IMR-90 (cell line): Measurements from ENCODE around the gene LTN1. TPM values are rescaled to one million over a fixed set of nuclear protein-coding genes. Genes with fewer than 3 reads are reported as not detected.

Experiments used
- ATAC-seq: fragments of 200-7000 bp; cut with Tn5 transposase; 2 replicates; pipeline ENCODE4 v1.9.1; 2020; ENCODE audit warnings: low read depth, mild to moderate bottlenecking, moderate library complexity
- BruUV-seq: library from RNA; stranded (reverse); fragments of 400-500 nt; replicated peaks from 2 replicates; lab custom pipeline; 2021; lab: Mats Ljungman, UMichigan
- CTCF ChIA-PET: fragments of 300-600 bp; formaldehyde crosslinking; extraction: SDS; loops from one replicate; lab custom pipeline; 2021; ENCODE audit warnings: antibody characterized with exemption; lab: Yijun Ruan, JAX
- POLR2A ChIA-PET: fragments of 300-600 bp; sonication (Branson Sonifier 250); formaldehyde crosslinking; loops from one replicate; lab custom pipeline; 2022; ENCODE audit warnings: antibody characterized with exemption; ENCODE audit not compliant: unreplicated experiment; lab: Charles Lee
- DNase-seq: peaks from one replicate; pipeline ENCODE4 v3.0.0; 2013
- H2AFZ ChIP-seq: replicated peaks from 2 replicates; pipeline ENCODE3; 2013; ENCODE audit warnings: low read length, mild to moderate bottlenecking; ENCODE audit not compliant: poor library complexity
- H2AK5ac ChIP-seq: 2 replicates; pipeline ENCODE4 v1.6.1; 2013; ENCODE audit warnings: low read depth, low read length, inconsistent platforms
- H2AK9ac ChIP-seq: replicated peaks from 2 replicates; pipeline ENCODE3; 2013; ENCODE audit warnings: mild to moderate bottlenecking, low read depth, low read length, moderate library complexity; ENCODE audit not compliant: poor library complexity
- H2BK120ac ChIP-seq: 2 replicates; pipeline ENCODE4 v1.6.1; 2013; ENCODE audit warnings: low read depth, low read length, inconsistent platforms
- H2BK15ac ChIP-seq: 3 replicates; pipeline ENCODE4 v1.6.1; 2013; ENCODE audit warnings: low read depth, low read length, inconsistent platforms
- H2BK20ac ChIP-seq: 2 replicates; pipeline ENCODE4 v1.6.1; 2013; ENCODE audit warnings: low read depth, mild to moderate bottlenecking, inconsistent platforms, low read length, moderate library complexity
- H2BK5ac ChIP-seq: 2 replicates; pipeline ENCODE4 v1.6.1; 2013; ENCODE audit warnings: mild to moderate bottlenecking, low read depth, low read length, inconsistent platforms; ENCODE audit not compliant: poor library complexity, severe bottlenecking
- H3K14ac ChIP-seq: replicated peaks from 2 replicates; pipeline ENCODE4 v1.6.1; 2013; ENCODE audit warnings: low read depth, low read length, inconsistent platforms
- H3K18ac ChIP-seq: 2 replicates; pipeline ENCODE4 v1.6.1; 2013; ENCODE audit warnings: low read depth, low read length, control low read depth
- H3K23ac ChIP-seq: 2 replicates; pipeline ENCODE4 v1.6.1; 2013; ENCODE audit warnings: low read depth, low read length, inconsistent platforms
- H3K27ac ChIP-seq: 2 replicates; pipeline ENCODE4 v1.5.1; 2013; ENCODE audit warnings: mild to moderate bottlenecking, control low read depth, low read length; ENCODE audit not compliant: insufficient read depth
- H3K27me3 ChIP-seq: 2 replicates; pipeline ENCODE4 v1.6.1; 2013; ENCODE audit warnings: low read length; ENCODE audit not compliant: control insufficient read depth, insufficient read depth
- H3K36me3 ChIP-seq: 2 replicates; pipeline ENCODE4 v1.6.1; 2013; ENCODE audit warnings: low read length, mixed read lengths; ENCODE audit not compliant: control insufficient read depth, insufficient read depth
- H3K4ac ChIP-seq: 2 replicates; pipeline ENCODE4 v1.6.1; 2013; ENCODE audit warnings: low read depth, low read length, inconsistent platforms
- H3K4me1 ChIP-seq: 2 replicates; pipeline ENCODE4 v1.6.1; 2013; ENCODE audit warnings: low read length, mixed read lengths; ENCODE audit not compliant: control insufficient read depth, insufficient read depth
- H3K4me2 ChIP-seq: 2 replicates; pipeline ENCODE4 v1.6.1; 2013; ENCODE audit warnings: low read depth, mild to moderate bottlenecking, control low read depth, low read length, moderate library complexity
- H3K4me3 ChIP-seq: 2 replicates; pipeline ENCODE4 v1.5.1; 2013; ENCODE audit warnings: low read depth, mild to moderate bottlenecking, control low read depth, low read length, moderate library complexity; ENCODE audit not compliant: insufficient read depth
- H3K56ac ChIP-seq: 2 replicates; pipeline ENCODE4 v1.6.1; 2013; ENCODE audit warnings: low read length, inconsistent platforms; ENCODE audit not compliant: insufficient read depth; ENCODE audit errors: extremely low read depth
- H3K79me1 ChIP-seq, 2 experiments: 2 replicates each; pipeline ENCODE4 v1.6.1; 2013; ENCODE audit warnings: low read length in 2 of 2, inconsistent platforms in 1 of 2, low read depth in 1 of 2
- H3K9ac ChIP-seq: 2 replicates; pipeline ENCODE4 v1.6.1; 2013; ENCODE audit warnings: low read depth, low read length, control low read depth
- H3K9me1 ChIP-seq: 2 replicates; pipeline ENCODE4 v1.6.1; 2013; ENCODE audit warnings: low read length, inconsistent platforms; ENCODE audit not compliant: insufficient read depth
- H3K9me3 ChIP-seq: 2 replicates; pipeline ENCODE4 v1.6.1; 2013; ENCODE audit warnings: low read length; ENCODE audit not compliant: control insufficient read depth, insufficient read depth
- H4K20me1 ChIP-seq: 2 replicates; pipeline ENCODE4 v1.6.1; 2013; ENCODE audit warnings: low read length, inconsistent platforms; ENCODE audit not compliant: insufficient read depth
- H4K5ac ChIP-seq: 2 replicates; pipeline ENCODE4 v1.6.1; 2013; ENCODE audit warnings: mild to moderate bottlenecking, low read depth, low read length, control low read depth
- H4K8ac ChIP-seq, 2 experiments: 2 replicates each; pipeline ENCODE4 v1.6.1; 2013; ENCODE audit warnings: low read depth in 2 of 2, low read length in 2 of 2, control low read depth in 1 of 2, inconsistent platforms in 1 of 2
- H4K91ac ChIP-seq: 2 replicates; pipeline ENCODE4 v1.6.1; 2013; ENCODE audit warnings: low read depth, low read length, inconsistent platforms; ENCODE audit not compliant: insufficient read depth
- CEBPB ChIP-seq: IDR thresholded peaks from 2 replicates; pipeline ENCODE4 v1.6.1; 2012; ENCODE audit warnings: low read depth, low read length, improper control_type of control experiment
- CHD1 ChIP-seq: IDR thresholded peaks from 2 replicates; pipeline ENCODE4 v1.6.1; 2012; ENCODE audit warnings: low read depth, low read length, improper control_type of control experiment
- MAZ ChIP-seq: IDR thresholded peaks from 2 replicates; pipeline ENCODE4 v1.6.1; 2012; ENCODE audit warnings: low read depth, mild to moderate bottlenecking, low read length, improper control_type of control experiment, moderate library complexity, borderline replicate concordance
- POLR2A ChIP-seq: IDR thresholded peaks from 2 replicates; pipeline ENCODE4 v1.6.1; 2012; ENCODE audit warnings: mild to moderate bottlenecking, low read depth, low read length
- RAD21 ChIP-seq: IDR thresholded peaks from 2 replicates; pipeline ENCODE4 v1.6.1; 2012; ENCODE audit warnings: low read length, improper control_type of control experiment
- RFX5 ChIP-seq: IDR thresholded peaks from 2 replicates; pipeline ENCODE4 v1.8.0; 2012; ENCODE audit warnings: low read depth, mild to moderate bottlenecking, low read length, moderate library complexity
- WGBS, 2 experiments: methylation state at CpG; one replicate each; pipeline versions ENCODE4 v1.1.5 to v1.1.7; 2013; ENCODE audit warnings: missing lambda C conversion rate in 2 of 2; ENCODE audit not compliant: insufficient read length in 1 of 2; ENCODE audit errors: extremely low coverage in 2 of 2; 5-methylcytosine and 5-hydroxymethylcytosine counted together
- dilution Hi-C: fragments of 300-500 bp; cut with HindIII; formaldehyde crosslinking; loops from one replicate; pipeline ENCODE4 v1.14.3; 2018; ENCODE audit warnings: low sequenced_read_pairs; ENCODE audit not compliant: unreplicated experiment
- in situ Hi-C: fragments of 300-500 bp; cut with MboI; formaldehyde crosslinking; loops from 3 replicates; pipeline ENCODE4 v1.14.3; 2019; ENCODE audit warnings: low sequenced_read_pairs, inconsistent platforms, mixed read lengths
- intact Hi-C: fragments of 100-400 bp; cut with micrococcal nuclease; formaldehyde crosslinking; loops from 2 replicates; pipeline ENCODE4 v1.10.0; 2022
- polyA plus RNA-seq, 3 experiments: library from polyadenylated mRNA; depleted of rRNA; stranded (reverse); fragments of >200 nt; gene quantifications; 2 replicates each; pipeline ENCODE4 v1.2.3, GENCODE V29; 2012; ENCODE audit warnings: low replicate concordance in 1 of 3
- total RNA-seq: library from RNA; depleted of rRNA; stranded (reverse); fragments of >200 nt; gene quantifications from 2 replicates; pipeline ENCODE4 v1.2.3, GENCODE V29; 2012
- TF ChIP-seq, protein P1 (sequence below): fragments of 150-350 bp; IDR thresholded peaks from 2 replicates; pipeline ENCODE4 v1.6.1; 2016; ENCODE audit warnings: low read depth, mild to moderate bottlenecking, low read length, moderate library complexity, borderline replicate concordance

Gene LTN1
- total and polyA plus RNA-seq, 2 of the 4 experiments (the other 2 are of a cell fraction): 6.7 to 35.5 TPM

DNA sequence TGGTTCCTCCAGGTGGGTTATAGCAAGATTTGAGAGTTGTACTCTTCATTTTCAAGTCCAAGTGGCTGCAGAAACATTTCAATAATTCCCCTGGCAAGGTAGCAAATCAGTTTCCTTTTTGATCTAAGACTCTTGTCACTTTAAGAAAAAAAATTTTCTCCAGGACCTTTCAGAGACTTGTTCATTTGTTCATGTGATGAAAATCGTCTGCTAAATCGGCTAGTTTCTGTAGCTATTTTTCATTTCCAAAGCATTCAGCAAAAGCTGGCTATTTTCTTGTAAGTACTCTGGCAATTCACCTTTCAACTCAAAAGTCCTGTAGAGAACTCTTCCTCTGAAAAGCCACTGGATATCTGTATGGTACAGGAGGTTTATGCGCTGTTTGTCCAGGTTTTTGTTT, 93.5 kb downstream of the LTN1 start:
- TF ChIP-seq, protein P1, sequence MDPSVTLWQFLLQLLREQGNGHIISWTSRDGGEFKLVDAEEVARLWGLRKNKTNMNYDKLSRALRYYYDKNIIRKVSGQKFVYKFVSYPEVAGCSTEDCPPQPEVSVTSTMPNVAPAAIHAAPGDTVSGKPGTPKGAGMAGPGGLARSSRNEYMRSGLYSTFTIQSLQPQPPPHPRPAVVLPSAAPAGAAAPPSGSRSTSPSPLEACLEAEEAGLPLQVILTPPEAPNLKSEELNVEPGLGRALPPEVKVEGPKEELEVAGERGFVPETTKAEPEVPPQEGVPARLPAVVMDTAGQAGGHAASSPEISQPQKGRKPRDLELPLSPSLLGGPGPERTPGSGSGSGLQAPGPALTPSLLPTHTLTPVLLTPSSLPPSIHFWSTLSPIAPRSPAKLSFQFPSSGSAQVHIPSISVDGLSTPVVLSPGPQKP: no peak
- TF ChIP-seq RFX5 (no peak), MAZ (no peak), RAD21 (no peak), CHD1 (no peak), CEBPB (no peak), POLR2A (no peak)
- no peak overlapping the region; the same call in 1 of the 2 replicates for H4K5ac ChIP-seq
- H4K20me1 ChIP-seq: no peaks in the 10 kb centered on the region
- no peak overlapping the region for H3K14ac ChIP-seq
- H2AK9ac ChIP-seq: no peak overlapping the region
- H2BK20ac ChIP-seq: peak overlapping the region; percentile 58
- no TSS peak for BruUV-seq
- no peak overlapping the region for H2BK15ac ChIP-seq
- no peaks in the 10 kb centered on the region for H3K27me3 ChIP-seq
- H2BK5ac ChIP-seq: no peak overlapping the region
- no peaks in the 10 kb centered on the region; the same call in 1 of the 2 replicates for H3K9me1 ChIP-seq
- WGBS, 2 experiments: no CpG with 5 or more reads among the region's 3 CpGs
- in situ Hi-C loops: no loop called here
- no peak overlapping the region for H2AFZ ChIP-seq
- DNase-seq: no peak
- no peaks in the 10 kb centered on the region for H3K79me1 ChIP-seq
- peaks cover 3% of the 10 kb centered on the region for H3K4me1 ChIP-seq
- no peak overlapping the region for H3K9ac ChIP-seq
- intact Hi-C loops: no loop called here
- no peak overlapping the region for H3K56ac ChIP-seq
- H3K23ac ChIP-seq: no peak overlapping the region
- H3K18ac ChIP-seq: 0 out of 2 replicates have a peak overlapping the region, but pooled peaks have one; percentile 47
- H3K36me3 ChIP-seq: no peaks in the 10 kb centered on the region
- H4K8ac ChIP-seq: no peak overlapping the region
- dilution Hi-C loops: no loop called here
- ChIA-PET CTCF (no interaction called here), POLR2A (no interaction called here)
- H3K4me3 ChIP-seq: no peak overlapping the region
- 0 out of 2 replicates have a peak overlapping the region, but pooled peaks have one; percentile 27 for H4K91ac ChIP-seq
- H3K27ac ChIP-seq: no peak overlapping the region
- peaks cover 4% of the 10 kb centered on the region for H3K9me3 ChIP-seq
- peak; percentile 27 for ATAC-seq
- no peak overlapping the region for H3K4ac ChIP-seq
- H2AK5ac ChIP-seq: no peak overlapping the region
- peak overlapping the region; percentile 53 for H2BK120ac ChIP-seq
- H3K4me2 ChIP-seq: no peak overlapping the region
